Stimulated activated CD4-positive, alpha-beta T cell treated with anti-CD3 and anti-CD28 coated beads, TNF-alpha, amount 100 ng/mL, for 24 hours (primary cell): ENCODE data around the gene GDAP1L1.

Source experiments
- DNase-seq, 3 experiments: peaks; one replicate each; pipeline ENCODE4 v3.0.0-alpha.2; 2020; ENCODE audit warnings: low read depth in 3 of 3

Gene GDAP1L1

GRCh38 chr20:44247131-44247571, at the start of gene GDAP1L1:
Gene GDAP1L1, plus strand, starts transcription at chr20:44247308. Its CDS starts 27 bp downstream, at chr20:44247335.
- peak in 1 of 3 experiments; percentile 2 for DNase-seq

- no peak for DNase-seq
These were observed 48.2 kb upstream of the GDAP1L1 start for GRCh38 chr20:44198872-44199271.

- DNase-seq, result no peak
These were observed 47.2 kb upstream of the GDAP1L1 start for GRCh38 chr20:44199877-44200276.

GRCh38 chr20:44200371-44200770, 46.7 kb upstream of the GDAP1L1 start:
- no peak for DNase-seq

- DNase-seq, result no peak
These were observed 46.1 kb upstream of the GDAP1L1 start for GRCh38 chr20:44200983-44201382.

- DNase-seq, result no peak
These were observed 43.9 kb upstream of the GDAP1L1 start for GRCh38 chr20:44203161-44203560.

GRCh38 chr20:44204156-44204831, 42.8 kb upstream of the GDAP1L1 start:
- DNase-seq, result no peak

- DNase-seq, result no peak
These were observed 42.3 kb upstream of the GDAP1L1 start for GRCh38 chr20:44204832-44205215.

GRCh38 chr20:44206132-44206531, 41.0 kb upstream of the GDAP1L1 start:
- no peak for DNase-seq

GRCh38 chr20:44207126-44207723, 39.9 kb upstream of the GDAP1L1 start:
- DNase-seq, result no peak

GRCh38 chr20:44208165-44208564, 38.9 kb upstream of the GDAP1L1 start:
- DNase-seq, result no peak

GRCh38 chr20:44208770-44209169, 38.3 kb upstream of the GDAP1L1 start:
- no peak for DNase-seq

- DNase-seq, result no peak
These were observed 37.3 kb upstream of the GDAP1L1 start for GRCh38 chr20:44209686-44210405.

GRCh38 chr20:44210406-44211176, 36.5 kb upstream of the GDAP1L1 start, which contains the start of gene OSER1:
Gene OSER1, minus strand, starts transcription at chr20:44210771. Its CDS starts 3,814 bp downstream, at chr20:44206957.
- peak; percentile 95 to 96 (median 95) for DNase-seq

- no peak for DNase-seq
These were observed 35.7 kb upstream of the GDAP1L1 start for GRCh38 chr20:44211177-44212039.

GRCh38 chr20:44212792-44213191, 34.3 kb upstream of the GDAP1L1 start:
- no peak for DNase-seq

GRCh38 chr20:44215125-44215524, 32.0 kb upstream of the GDAP1L1 start:
- peak; percentile 56 to 63 (median 62) for DNase-seq

- DNase-seq, result peak; percentile 36 to 57 (median 55)
These were observed 29.6 kb upstream of the GDAP1L1 start for GRCh38 chr20:44217342-44218092.

GRCh38 chr20:44218446-44218845, 28.7 kb upstream of the GDAP1L1 start:
- peak in 1 of 3 experiments; percentile 32 for DNase-seq

GRCh38 chr20:44219170-44219730, 27.9 kb upstream of the GDAP1L1 start:
- no peak for DNase-seq
